ENCODE results near the gene KDM7A. TPM values are rescaled to one million over a fixed set of nuclear protein-coding genes. Genes with fewer than 3 reads are reported as not detected.

Gene KDM7A
- total and polyA plus RNA-seq, 12 donors: 2.7 to 16.4 (median 11.8) TPM

DNA sequence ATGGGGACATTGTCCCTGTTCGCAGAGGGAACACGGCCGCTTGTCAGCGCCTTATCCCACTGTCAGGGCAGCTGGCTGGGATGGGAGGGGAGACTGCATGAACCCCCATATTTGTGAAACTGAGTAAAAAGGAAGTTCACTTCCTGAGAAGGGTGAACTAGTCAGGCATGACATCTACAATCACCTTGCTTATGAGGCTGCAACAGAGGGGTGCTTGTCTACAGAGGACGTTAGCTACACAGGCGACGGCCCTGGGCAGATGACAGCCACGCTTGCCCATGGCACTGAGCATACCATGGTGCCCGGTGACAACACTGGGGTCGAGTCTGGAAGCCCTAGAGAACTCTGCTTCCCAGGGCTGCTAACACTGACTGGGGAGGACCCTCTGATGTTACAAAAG is 46.0 kb upstream of the KDM7A start:
- H3K4me1 ChIP-seq: peaks cover 0 to 5% (median 0%) of the 10 kb centered on the region in 9 donors
- no peaks in the 10 kb centered on the region for H3K36me3 ChIP-seq
- H3K27me3 ChIP-seq: peaks cover 0 to 7% (median 0%) of the 10 kb centered on the region in 7 donors
- 86 to 88% methylated on average over 10 of the region's 10 CpGs for WGBS, 2 donors
- DNase-seq (no peak), ATAC-seq (no peak)
- H3K9me3 ChIP-seq: no peaks in the 10 kb centered on the region
- no peak overlapping the region for H3K27ac ChIP-seq
- no peak overlapping the region for H3K4me3 ChIP-seq
- TF ChIP-seq CTCF (IDR thresholded peaks at IDR 0.05): no peak
- intact Hi-C loops (cut with DNase I): no loop called here

- Histone ChIP-seq H3K36me3 (no peaks in the 10 kb centered on the region), H3K27me3 (peaks cover 0 to 7% (median 0%) of the 10 kb centered on the region in 7 donors), H3K9me3 (peaks cover 0 to 9% (median 0%) of the 10 kb centered on the region in 11 donors), H3K4me1 (no peaks in the 10 kb centered on the region), H3K4me3 (no peak overlapping the region), H3K27ac (no peak overlapping the region)
- no peak for TF ChIP-seq CTCF (IDR thresholded peaks at IDR 0.05)
- 87 to 92% methylated on average over 10 of the region's 10 CpGs for WGBS, 2 donors
- no peak for ATAC-seq
- DNase-seq: no peak
- intact Hi-C loops (cut with DNase I): no loop called here
Measured at GRCh38 chr7:140219672-140220524, 43.1 kb upstream of the KDM7A start.

- DNase-seq: no peak
- H3K4me1 ChIP-seq: peaks cover 0 to 6% (median 0%) of the 10 kb centered on the region in 9 donors
- no peak overlapping the region for H3K27ac ChIP-seq
- ATAC-seq: no peak
- peaks cover 0 to 4% (median 0%) of the 10 kb centered on the region in 7 donors for H3K27me3 ChIP-seq
- 90% methylated on average over 4 of the region's 4 CpGs for WGBS, 2 donors
- H3K9me3 ChIP-seq: peaks cover 0 to 10% (median 0%) of the 10 kb centered on the region in 11 donors
- TF ChIP-seq CTCF (IDR thresholded peaks at IDR 0.05): no peak
- H3K36me3 ChIP-seq: no peaks in the 10 kb centered on the region
- no peak overlapping the region for H3K4me3 ChIP-seq
- intact Hi-C loops (cut with DNase I): no loop called here
Measured at GRCh38 chr7:140218656-140219055, 41.9 kb upstream of the KDM7A start.

DNA sequence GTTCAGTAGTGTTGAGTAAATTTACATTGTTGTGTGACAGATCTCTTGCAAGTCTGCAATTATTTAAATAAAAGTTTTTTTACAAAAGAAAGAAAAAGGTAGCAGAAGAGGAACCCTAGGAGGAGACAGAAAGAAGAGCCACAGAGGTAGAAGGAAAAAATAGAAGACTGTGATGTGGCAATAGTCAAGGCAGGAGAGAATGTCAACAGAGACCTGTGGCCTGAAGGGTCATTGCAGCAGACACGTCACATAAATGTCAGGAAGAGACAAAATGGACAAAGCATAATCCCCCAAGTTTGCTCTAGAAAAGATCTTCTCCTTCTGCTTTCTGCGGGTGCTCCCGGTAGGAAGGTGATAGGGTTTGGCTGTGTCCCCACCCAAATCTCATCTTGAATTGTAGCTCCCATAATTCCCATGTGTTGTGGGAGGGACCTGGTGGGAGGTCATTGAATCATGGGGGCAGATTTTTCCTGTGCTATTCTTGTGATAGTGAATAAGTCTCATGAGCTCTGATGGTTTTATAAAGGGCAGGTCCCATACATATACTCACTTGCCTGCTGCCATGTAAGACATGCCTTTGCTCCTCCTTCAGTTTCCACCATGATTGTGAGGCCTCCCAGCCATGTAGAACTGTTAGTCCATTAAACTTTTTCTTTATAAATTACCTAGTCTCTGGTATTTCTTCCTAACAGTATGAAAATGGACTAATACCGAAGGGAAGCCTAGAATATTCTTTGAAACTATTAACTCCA is 41.1 kb upstream of the KDM7A start:
- H3K36me3 ChIP-seq: no peaks in the 10 kb centered on the region
- peaks cover 0 to 6% (median 0%) of the 10 kb centered on the region in 9 donors for H3K4me1 ChIP-seq
- H3K4me3 ChIP-seq: no peak overlapping the region
- no peaks in the 10 kb centered on the region for H3K27me3 ChIP-seq
- intact Hi-C loops (cut with DNase I): no loop called here
- 95 to 99% methylated on average over 4 of the region's 4 CpGs for WGBS, 2 donors
- peaks cover 0 to 10% (median 0%) of the 10 kb centered on the region in 11 donors for H3K9me3 ChIP-seq
- no peak for TF ChIP-seq CTCF (IDR thresholded peaks at IDR 0.05)
- ATAC-seq: no peak
- DNase-seq: no peak
- H3K27ac ChIP-seq: no peak overlapping the region

All from heart right ventricle (tissue), 16 donors.